HG02642 (cell line): ENCODE data around the gene IFITM2.

Experiments used
- ATAC-seq: cut with Tn5 transposase; IDR thresholded peaks from one replicate; pipeline ENCODE4 v1.9.1; 2021; ENCODE audit warnings: mild to moderate bottlenecking; ENCODE audit not compliant: unreplicated experiment, poor library complexity

Gene IFITM2

GRCh38 chr11:291281-292210 lies 16.1 kb upstream of the IFITM2 start:
- no peak for ATAC-seq

- no peak for ATAC-seq
Observed at GRCh38 chr11:292211-293121, 15.2 kb upstream of the IFITM2 start.

- no peak for ATAC-seq
Observed at GRCh38 chr11:293271-293851, 14.3 kb upstream of the IFITM2 start.

- no peak for ATAC-seq
Observed at GRCh38 chr11:293852-294661, 13.6 kb upstream of the IFITM2 start.

GRCh38 chr11:294780-295179 lies 12.8 kb upstream of the IFITM2 start:
- no peak for ATAC-seq

- ATAC-seq, result no peak
Observed at GRCh38 chr11:295351-296170, 12.1 kb upstream of the IFITM2 start.

GRCh38 chr11:296171-297050 lies 11.2 kb upstream of the IFITM2 start:
- ATAC-seq, result no peak

- no peak for ATAC-seq
Observed at GRCh38 chr11:297051-297585, 10.5 kb upstream of the IFITM2 start.

GRCh38 chr11:297586-298405 lies 9.8 kb upstream of the IFITM2 start:
- ATAC-seq, result no peak

GRCh38 chr11:298406-299065 lies 9.1 kb upstream of the IFITM2 start:
- ATAC-seq, result no peak

GRCh38 chr11:299081-299891 lies 8.3 kb upstream of the IFITM2 start, which contains the start of gene IFITM5:
Gene IFITM5, minus strand, starts transcription at chr11:299526. Its CDS starts 36 bp downstream, at chr11:299490.
- no peak for ATAC-seq

- no peak for ATAC-seq
Observed at GRCh38 chr11:299951-300735, 7.5 kb upstream of the IFITM2 start.

GRCh38 chr11:303363-303762 lies 4.3 kb upstream of the IFITM2 start:
- no peak for ATAC-seq

GRCh38 chr11:304061-304506 lies 3.5 kb upstream of the IFITM2 start:
- no peak for ATAC-seq
